ENCODE measurements around the gene GPR6. TPM values are rescaled to one million over a fixed set of nuclear protein-coding genes. Genes with fewer than 3 reads are reported as not detected.

The GPR6 gene
- total RNA-seq: not detected

- TF ChIP-seq POLR2A (IDR thresholded peaks at IDR 0.05): no peak
- TF ChIP-seq CTCF (IDR thresholded peaks at IDR 0.05): no peak
- TF ChIP-seq POLR2AphosphoS5 (IDR thresholded peaks at IDR 0.05; ENCODE audit: insufficient read depth in 1 of 2, low read depth in 1 of 2): no peak
- DNase-seq (ENCODE audit: extremely low spot score in 2 of 2): no peak
- Histone ChIP-seq H3K36me3 (no peaks in the 10 kb centered on the region), H3K4me3 (no peak within 1 kb of the TSS), H3K9me3 (no peaks in the 10 kb centered on the region), H3K4me1 (peaks cover 5% of the 10 kb centered on the region), H3K27me3 (peaks cover 5% of the 10 kb centered on the region), H3K27ac (no peak within 1 kb of the TSS)
- intact Hi-C loops (cut with DNase I): no loop called here
Measured at GRCh38 chr6:109978174-109979032, at the start of gene GPR6. Gene GPR6 (plus strand): TSS chr6:109978311. CDS start chr6:109979113, 802 bp downstream.

- no peak for TF ChIP-seq CTCF (IDR thresholded peaks at IDR 0.05)
- no peak for TF ChIP-seq POLR2A (IDR thresholded peaks at IDR 0.05)
- TF ChIP-seq POLR2AphosphoS5 (IDR thresholded peaks at IDR 0.05; ENCODE audit: insufficient read depth in 1 of 2, low read depth in 1 of 2): no peak
- DNase-seq (ENCODE audit: extremely low spot score in 2 of 2): no peak
- Histone ChIP-seq H3K27ac (no peak overlapping the region), H3K27me3 (no peaks in the 10 kb centered on the region), H3K4me1 (no peaks in the 10 kb centered on the region), H3K4me3 (no peak overlapping the region), H3K9me3 (no peaks in the 10 kb centered on the region), H3K36me3 (no peaks in the 10 kb centered on the region)
- intact Hi-C loops (cut with DNase I): no loop called here
Measured at GRCh38 chr6:109934293-109934692, 43.8 kb upstream of the GPR6 start.

- Histone ChIP-seq H3K9me3 (no peaks in the 10 kb centered on the region), H3K27ac (no peak overlapping the region), H3K4me3 (no peak overlapping the region), H3K36me3 (no peaks in the 10 kb centered on the region), H3K27me3 (no peaks in the 10 kb centered on the region), H3K4me1 (no peaks in the 10 kb centered on the region)
- intact Hi-C loops (cut with DNase I): no loop called here
- TF ChIP-seq POLR2A (IDR thresholded peaks at IDR 0.05): no peak
- no peak for TF ChIP-seq POLR2AphosphoS5 (IDR thresholded peaks at IDR 0.05; ENCODE audit: insufficient read depth in 1 of 2, low read depth in 1 of 2)
- no peak for TF ChIP-seq CTCF (IDR thresholded peaks at IDR 0.05)
- no peak for DNase-seq (ENCODE audit: extremely low spot score in 2 of 2)
Measured at GRCh38 chr6:109939654-109940053, 38.5 kb upstream of the GPR6 start.

GRCh38 chr6:109944448-109944847 is 33.7 kb upstream of the GPR6 start:
- TF ChIP-seq POLR2A (IDR thresholded peaks at IDR 0.05) (no peak), CTCF (IDR thresholded peaks at IDR 0.05) (no peak), POLR2AphosphoS5 (IDR thresholded peaks at IDR 0.05; ENCODE audit: insufficient read depth in 1 of 2, low read depth in 1 of 2) (no peak)
- no peaks in the 10 kb centered on the region for H3K27me3 ChIP-seq
- intact Hi-C loops (cut with DNase I): no loop called here
- DNase-seq (ENCODE audit: extremely low spot score in 2 of 2): no peak
- H3K27ac ChIP-seq: no peak overlapping the region
- no peaks in the 10 kb centered on the region for H3K9me3 ChIP-seq
- H3K4me1 ChIP-seq: no peaks in the 10 kb centered on the region
- no peaks in the 10 kb centered on the region for H3K36me3 ChIP-seq
- no peak overlapping the region for H3K4me3 ChIP-seq

GRCh38 chr6:109945091-109945490 is 33.0 kb upstream of the GPR6 start:
- Histone ChIP-seq H3K4me3 (no peak overlapping the region), H3K27me3 (no peaks in the 10 kb centered on the region), H3K27ac (no peak overlapping the region), H3K36me3 (no peaks in the 10 kb centered on the region), H3K4me1 (no peaks in the 10 kb centered on the region), H3K9me3 (no peaks in the 10 kb centered on the region)
- DNase-seq (ENCODE audit: extremely low spot score in 2 of 2): no peak
- TF ChIP-seq POLR2A (IDR thresholded peaks at IDR 0.05): no peak
- no peak for TF ChIP-seq POLR2AphosphoS5 (IDR thresholded peaks at IDR 0.05; ENCODE audit: insufficient read depth in 1 of 2, low read depth in 1 of 2)
- no peak for TF ChIP-seq CTCF (IDR thresholded peaks at IDR 0.05)
- intact Hi-C loops (cut with DNase I): no loop called here

Measured in vagina (tissue), 2 donors.